H1 (cell line): ENCODE results near the gene POU5F1. TPM values are rescaled to one million over a fixed set of nuclear protein-coding genes. Genes with fewer than 3 reads are reported as not detected.

Experiments used
- CTCF ChIA-PET: fragments of 300-600 bp; sonication (Branson Sonifier 250); formaldehyde crosslinking; loops from one replicate; lab custom pipeline; 2021; ENCODE audit not compliant: partially characterized antibody; lab: Charles Lee
- POLR2A ChIA-PET: fragments of 300-600 bp; sonication (Branson Sonifier 250); formaldehyde crosslinking; loops from one replicate; lab custom pipeline; 2021; ENCODE audit warnings: inconsistent platforms; ENCODE audit not compliant: partially characterized antibody; lab: Charles Lee
- DNase-seq, 2 experiments: peaks; one replicate each; pipeline versions ENCODE4 v3.0.0 to v3.0.0-alpha.2; 2010 to 2022; ENCODE audit warnings: low spot score in 2 of 2, low read depth in 1 of 2, mixed read lengths in 1 of 2
- FAIRE-seq: peaks from 2 replicates; lab custom pipeline; 2011; peaks lifted over from hg19 to GRCh38; lab: Jason Lieb, UNC
- H2AFZ ChIP-seq: 2 replicates; pipeline ENCODE4 v1.8.1; 2012; ENCODE audit warnings: low read length, inconsistent platforms
- H2AK5ac ChIP-seq: 2 replicates; pipeline ENCODE4 v1.6.1; 2013; ENCODE audit warnings: low read depth, low read length
- H2BK120ac ChIP-seq: replicated peaks from 2 replicates; pipeline ENCODE3; 2013; ENCODE audit warnings: low read depth, low read length, inconsistent platforms
- H2BK12ac ChIP-seq: 2 replicates; pipeline ENCODE4 v1.6.1; 2013; ENCODE audit warnings: low read depth, low read length
- H2BK15ac ChIP-seq: 2 replicates; pipeline ENCODE4 v1.6.1; 2013; ENCODE audit warnings: low read length
- H2BK20ac ChIP-seq: 2 replicates; pipeline ENCODE4 v1.6.1; 2013; ENCODE audit warnings: low read length
- H2BK5ac ChIP-seq: 2 replicates; pipeline ENCODE4 v1.6.1; 2013; ENCODE audit warnings: low read depth, low read length
- H3K14ac ChIP-seq: 2 replicates; pipeline ENCODE4 v1.6.1; 2013; ENCODE audit warnings: inconsistent platforms; ENCODE audit not compliant: insufficient read length
- H3K18ac ChIP-seq: 2 replicates; pipeline ENCODE4 v1.6.1; 2013; ENCODE audit warnings: low read length; ENCODE audit errors: extremely low read depth
- H3K23ac ChIP-seq: 2 replicates; pipeline ENCODE4 v1.6.1; 2013; ENCODE audit warnings: inconsistent platforms; ENCODE audit not compliant: insufficient read length
- H3K23me2 ChIP-seq: 2 replicates; pipeline ENCODE4 v1.6.1; 2013; ENCODE audit warnings: low read depth, low read length
- H3K27ac ChIP-seq: 2 replicates; pipeline ENCODE4 v1.6.1; 2011; ENCODE audit warnings: low read depth, low read length, inconsistent platforms
- H3K27me3 ChIP-seq, 4 experiments: replicated peaks in 1 of 4; 1 replicate in 1 of 4; 2 replicates in 3 of 4; pipeline versions ENCODE4 v1.6.1 to v1.8.1; 2011 to 2013; ENCODE audit warnings: low read length in 3 of 4, mild to moderate bottlenecking in 3 of 4, inconsistent platforms in 2 of 4, mixed read lengths in 2 of 4, moderate library complexity in 1 of 4; ENCODE audit not compliant: control insufficient read depth in 3 of 4, insufficient read depth in 3 of 4; ENCODE audit errors: extremely low read depth in 1 of 4
- H3K36me3 ChIP-seq, 4 experiments: 2 replicates each; pipeline versions ENCODE4 v1.6.1 to v1.8.1; 2011 to 2013; ENCODE audit warnings: mild to moderate bottlenecking in 4 of 4, low read length in 3 of 4, moderate library complexity in 2 of 4, control low read depth in 1 of 4, inconsistent platforms in 1 of 4; ENCODE audit not compliant: insufficient read depth in 4 of 4, control insufficient read depth in 2 of 4
- H3K4ac ChIP-seq: replicated peaks from 2 replicates; pipeline ENCODE3; 2013; ENCODE audit warnings: low read length, low read depth, mixed read lengths, inconsistent platforms; ENCODE audit not compliant: insufficient read length
- H3K4me1 ChIP-seq, 4 experiments: replicated peaks in 1 of 4; 1 replicate in 1 of 4; 2 replicates in 3 of 4; pipeline versions ENCODE4 v1.6.1 to v1.8.1; 2011 to 2013; ENCODE audit warnings: low read length in 3 of 4, inconsistent platforms in 2 of 4, mixed read lengths in 1 of 4; ENCODE audit not compliant: insufficient read depth in 4 of 4, control insufficient read depth in 3 of 4
- H3K4me2 ChIP-seq, 2 experiments: 2 replicates each; pipeline versions ENCODE4 v1.6.1 to v1.8.1; 2011 to 2013; ENCODE audit warnings: low read depth in 2 of 2, low read length in 2 of 2, control low read depth in 1 of 2, inconsistent platforms in 1 of 2, mild to moderate bottlenecking in 1 of 2; ENCODE audit not compliant: insufficient read depth in 1 of 2
- H3K4me3 ChIP-seq, 4 experiments: fragments of 200-600, 300-600 bp in 1 of 4; sonication (generic), shearing (Covaris generic), sonication (Bioruptor Twin) in 1 of 4; 2 replicates each; pipeline versions ENCODE4 v1.5.1 to v1.8.1; 2011 to 2016; ENCODE audit warnings: low read length in 4 of 4, low read depth in 3 of 4, control low read depth in 2 of 4, inconsistent platforms in 2 of 4, mild to moderate bottlenecking in 2 of 4, mixed read lengths in 1 of 4, moderate library complexity in 1 of 4; ENCODE audit not compliant: insufficient read depth in 2 of 4; ENCODE audit errors: extremely low read depth in 1 of 4
- H3K56ac ChIP-seq: replicated peaks from 2 replicates; pipeline ENCODE3; 2013; ENCODE audit warnings: low read depth, mild to moderate bottlenecking, mixed read lengths, low read length, inconsistent platforms; ENCODE audit not compliant: insufficient read length
- H3K79me1 ChIP-seq: 2 replicates; pipeline ENCODE4 v1.6.1; 2013; ENCODE audit warnings: low read depth, low read length, control low read depth
- H3K79me2 ChIP-seq, 2 experiments: 2 replicates each; pipeline versions ENCODE4 v1.6.1 to v1.8.1; 2012 to 2013; ENCODE audit warnings: low read length in 2 of 2, mild to moderate bottlenecking in 2 of 2, inconsistent platforms in 1 of 2; ENCODE audit not compliant: insufficient read depth in 2 of 2, control insufficient read depth in 1 of 2
- H3K9ac ChIP-seq, 4 experiments: replicated peaks in 1 of 4; 1 replicate in 1 of 4; 2 replicates in 3 of 4; pipeline versions ENCODE4 v1.6.1 to v1.8.1; 2011 to 2013; ENCODE audit warnings: low read depth in 3 of 4, low read length in 3 of 4, control low read depth in 2 of 4, mild to moderate bottlenecking in 2 of 4, moderate library complexity in 2 of 4, inconsistent platforms in 1 of 4; ENCODE audit errors: extremely low read depth in 1 of 4
- H3K9me3 ChIP-seq, 2 experiments: 2 replicates each; pipeline versions ENCODE4 v1.6.1 to v1.8.1; 2012 to 2013; ENCODE audit warnings: mild to moderate bottlenecking in 2 of 2, moderate library complexity in 2 of 2, control low read depth in 1 of 2, inconsistent platforms in 1 of 2, low read depth in 1 of 2, low read length in 1 of 2, mixed read lengths in 1 of 2; ENCODE audit not compliant: insufficient read depth in 2 of 2
- H4K20me1 ChIP-seq, 2 experiments: replicated peaks in 1 of 2; 2 replicates each; pipeline versions ENCODE3 to v1.8.1; 2011 to 2013; ENCODE audit warnings: inconsistent platforms in 2 of 2, low read length in 2 of 2, mild to moderate bottlenecking in 1 of 2; ENCODE audit not compliant: insufficient read depth in 2 of 2, control insufficient read depth in 1 of 2
- H4K5ac ChIP-seq: 2 replicates; pipeline ENCODE4 v1.6.1; 2013; ENCODE audit warnings: low read length, low read depth, mixed read lengths, inconsistent platforms; ENCODE audit not compliant: insufficient read length
- H4K8ac ChIP-seq: 2 replicates; pipeline ENCODE4 v1.8.0; 2013; ENCODE audit warnings: mild to moderate bottlenecking, moderate library complexity, low read length, inconsistent platforms; ENCODE audit not compliant: insufficient read depth; ENCODE audit errors: extremely low read depth
- H4K91ac ChIP-seq: replicated peaks from 2 replicates; pipeline ENCODE3; 2013; ENCODE audit warnings: low read length, mixed read lengths, inconsistent platforms; ENCODE audit not compliant: insufficient read length
- CTCF ChIP-seq, 3 experiments: IDR thresholded peaks; 1 replicate in 2 of 3; 2 replicates in 1 of 3; pipeline versions ENCODE4 v1.5.1 to v1.6.1; 2011; ENCODE audit warnings: low read length in 3 of 3, mild to moderate bottlenecking in 3 of 3, inconsistent platforms in 2 of 3, low read depth in 1 of 3, moderate library complexity in 1 of 3; ENCODE audit not compliant: insufficient read depth in 1 of 3; ENCODE audit errors: control extremely low read depth in 1 of 3
- EZH2 ChIP-seq: fragments of 200-600 bp; sonication (generic); IDR thresholded peaks from 2 replicates; pipeline ENCODE4 v1.7.1; 2012; ENCODE audit warnings: low read depth, mild to moderate bottlenecking, moderate library complexity, low read length, inconsistent platforms; ENCODE audit not compliant: severe bottlenecking
- FOSL1 ChIP-seq: IDR thresholded peaks from 2 replicates; pipeline ENCODE4 v1.6.1; 2011; ENCODE audit warnings: mild to moderate bottlenecking, low read depth, low read length, moderate library complexity; ENCODE audit not compliant: insufficient read depth
- HDAC6 ChIP-seq: IDR thresholded peaks from one replicate; pipeline ENCODE4 v1.7.1; 2012; ENCODE audit warnings: low read depth, mild to moderate bottlenecking, inconsistent platforms, low read length, moderate library complexity
- NANOG ChIP-seq: IDR thresholded peaks from 2 replicates; pipeline ENCODE4 v1.6.1; 2011; ENCODE audit warnings: low read length, low read depth, mild to moderate bottlenecking, inconsistent platforms; ENCODE audit not compliant: insufficient read depth, poor library complexity, severe bottlenecking
- PHF8 ChIP-seq: fragments of 200-600 bp; sonication (generic); conservative IDR thresholded peaks from 2 replicates; pipeline ENCODE4 v1.7.1; 2012; ENCODE audit warnings: low read depth, mild to moderate bottlenecking, inconsistent platforms, low read length, moderate library complexity
- RBBP5 ChIP-seq: IDR thresholded peaks from 2 replicates; pipeline ENCODE4 v1.7.1; 2012; ENCODE audit warnings: low read depth, mild to moderate bottlenecking, inconsistent platforms, low read length, moderate library complexity, borderline replicate concordance
- TBP ChIP-seq: IDR thresholded peaks from 2 replicates; pipeline ENCODE4 v1.6.1; 2011; ENCODE audit warnings: low read depth, low read length, improper control_type of control experiment
- WGBS, 2 experiments: shearing (Covaris generic) in 1 of 2; methylation state at CpG; one replicate each; pipeline versions ENCODE4 v1.1.6 to v1.1.7; 2013 to 2015; ENCODE audit warnings: low lambda C conversion rate in 2 of 2, mixed read lengths in 2 of 2, inconsistent platforms in 1 of 2, low coverage in 1 of 2, missing lambda C conversion rate in 1 of 2; ENCODE audit not compliant: insufficient replicate concordance in 2 of 2, insufficient coverage in 1 of 2, insufficient read length in 1 of 2; ENCODE audit errors: extremely low coverage in 1 of 2, missing lambda C conversion rate in 1 of 2; 5-methylcytosine and 5-hydroxymethylcytosine counted together
- polyA plus RNA-seq, 7 experiments: library from polyadenylated mRNA; depleted of rRNA in 3 of 7; stranded (reverse) in 5 of 7; unstranded in 2 of 7; fragments of >200 nt in 5 of 7; fragments of 200-250 nt in 2 of 7; gene quantifications; 1 replicate in 5 of 7; 2 replicates in 1 of 7; 4 replicates in 1 of 7; pipeline versions ENCODE4 v1.2.1 to v1.2.3, GENCODE V29; 2011 to 2013; ENCODE audit warnings: missing spikeins in 2 of 7, mixed read lengths in 2 of 7
- total RNA-seq: library from RNA; stranded (reverse); fragmentation: NEBNext Ultra II Directional; extraction: Animal tissue kit (Norgen Biotek cat#: 25700); gene quantifications from 2 replicates; pipeline ENCODE4 v1.2.1, GENCODE V29; 2021

Gene POU5F1
- total and polyA plus RNA-seq, 2 of the 8 experiments (the other 6 are each of a cell fraction or from before 2014, with no cell fraction given) = 2,437 to 2,526 TPM

- Histone ChIP-seq H3K23me2 (peaks cover 13% of the 10 kb centered on the region), H3K4me3 (peak overlapping the region; percentile 70 to 92 (median 80)), H3K4ac (peak overlapping the region; percentile 40), H3K4me2 (peak overlapping the region; percentile 82 to 83), H2BK12ac (no peak overlapping the region), H4K20me1 (peaks cover 7 to 22% of the 10 kb centered on the region in 2 experiments), H2AK5ac (no peak overlapping the region), H2BK15ac (no peak overlapping the region), H3K27ac (no peak overlapping the region), H4K5ac (no peak overlapping the region), H3K23ac (no peak overlapping the region), H3K79me1 (peaks cover 8% of the 10 kb centered on the region), H3K14ac (no peak overlapping the region), H4K91ac (peak overlapping the region; percentile 20), H3K27me3 (no peaks in the 10 kb centered on the region), H2AFZ (no peak overlapping the region), H3K4me1 (peaks cover 13 to 29% (median 20%) of the 10 kb centered on the region in 4 experiments), H3K79me2 (peaks cover 23 to 59% of the 10 kb centered on the region in 2 experiments), H2BK120ac (peak overlapping the region; percentile 14), H3K36me3 (peaks cover 9 to 23% (median 16%) of the 10 kb centered on the region in 4 experiments), H3K18ac (no peak overlapping the region; the same call in 1 of the 2 replicates), H2BK20ac (no peak overlapping the region), H2BK5ac (no peak overlapping the region), H3K9ac (peak overlapping the region in 3 of 4 experiments; percentile 31 to 35 (median 32); a peak in 5 of 7 replicates), H3K9me3 (no peaks in the 10 kb centered on the region), H3K56ac (peak overlapping the region; percentile 40), H4K8ac (no peak overlapping the region)
- ChIA-PET CTCF (interaction anchor here (0.9 to 5.9 kb wide), 9 partner anchors 8 to 36 kb away, joined by 3 to 56 read pairs (median 4); partner anchors contain the start of genes CCHCR1 and TCF19), POLR2A (interaction anchor here (0.6 to 68.5 kb wide), 4 partner anchors 0 to 1161 kb away, joined by 3 to 2251 read pairs (median 1128); partner anchors contain the start of genes CCHCR1, CDSN, POU5F1 and PSORS1C1)
- no peak for DNase-seq
- WGBS, 2 experiments = 7% methylated on average over 3 of the region's 3 CpGs; no CpG with 5 or more reads in 1 of the 2 experiments
- FAIRE-seq = no peak
- TF ChIP-seq EZH2 = no peak
- TF ChIP-seq TBP = no peak
- no peak for TF ChIP-seq PHF8
- TF ChIP-seq NANOG = no peak
- no peak for TF ChIP-seq CTCF (IDR thresholded peaks at IDR 0.05; ENCODE audit: control extremely low read depth in 1 of 3, insufficient read depth in 1 of 3, low read depth in 1 of 3, low read length in 3 of 3)
- no peak for TF ChIP-seq HDAC6
- no peak for TF ChIP-seq RBBP5
- no peak for TF ChIP-seq FOSL1
These were observed 1.9 kb downstream of the POU5F1 start for GRCh38 chr6:31168606-31169005.
